Measurements from ENCODE around the gene PLCB3.

PLCB3 gene

DNA sequence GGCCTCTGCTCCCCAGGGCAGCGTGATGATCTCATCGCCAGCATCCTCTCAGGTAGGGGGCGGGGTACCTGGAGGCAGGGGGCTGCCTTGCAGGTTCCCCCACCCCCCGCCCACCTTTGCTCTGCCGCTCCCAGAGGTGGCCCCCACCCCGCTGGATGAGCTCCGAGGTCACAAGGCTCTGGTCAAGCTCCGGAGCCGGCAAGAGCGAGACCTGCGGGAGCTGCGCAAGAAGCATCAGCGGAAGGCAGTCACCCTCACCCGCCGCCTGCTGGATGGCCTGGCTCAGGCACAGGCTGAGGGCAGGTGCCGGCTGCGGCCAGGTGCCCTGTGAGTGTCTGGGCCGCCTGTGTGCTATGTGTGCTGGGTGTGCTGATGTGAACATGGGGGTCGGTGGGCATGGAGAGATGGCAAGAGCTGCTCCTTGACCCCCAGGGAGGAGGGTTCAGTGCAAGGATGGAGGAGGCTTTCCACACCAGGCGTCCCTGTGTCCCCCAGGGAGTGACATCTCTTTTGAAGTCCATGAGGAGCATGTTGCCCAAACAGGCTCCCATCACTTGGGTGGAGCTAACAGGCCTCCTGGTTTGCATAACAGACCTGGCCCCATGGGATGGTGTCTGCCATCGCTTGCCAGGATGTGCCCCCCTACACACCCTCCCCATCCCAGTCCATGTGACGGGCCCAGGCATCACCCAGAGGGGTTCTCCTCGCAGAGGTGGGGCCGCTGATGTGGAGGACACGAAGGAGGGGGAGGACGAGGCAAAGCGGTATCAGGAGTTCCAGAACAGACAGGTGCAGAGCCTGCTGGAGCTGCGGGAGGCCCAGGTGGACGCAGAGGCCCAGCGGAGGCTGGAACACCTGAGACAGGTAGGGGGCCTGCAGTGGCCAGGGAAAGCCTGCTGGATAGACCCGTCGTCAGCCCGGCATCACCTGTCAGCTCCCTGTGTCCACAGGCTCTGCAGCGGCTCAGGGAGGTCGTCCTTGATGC lies 14.1 kb downstream of the PLCB3 start:
- no peak for DNase-seq (ENCODE audit: low spot score)

DNA sequence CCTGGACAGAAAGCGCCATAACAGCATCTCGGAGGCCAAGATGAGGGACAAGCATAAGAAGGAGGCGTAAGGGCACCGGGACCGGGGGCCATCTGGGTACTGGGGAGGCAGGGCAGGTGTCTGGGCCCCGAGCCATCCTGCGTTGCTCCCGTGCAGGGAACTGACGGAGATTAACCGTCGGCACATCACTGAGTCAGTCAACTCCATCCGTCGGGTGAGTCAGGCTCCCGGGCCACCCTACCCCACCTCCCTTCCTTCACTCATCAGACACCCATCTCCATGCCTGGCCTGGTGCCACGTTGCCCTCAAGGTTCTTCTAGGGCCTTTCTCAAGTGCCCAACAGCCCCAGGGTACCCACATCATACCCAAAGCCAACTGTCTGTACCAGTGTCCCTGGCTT lies 15.0 kb downstream of the PLCB3 start:
- DNase-seq (ENCODE audit: low spot score) = no peak

DNA sequence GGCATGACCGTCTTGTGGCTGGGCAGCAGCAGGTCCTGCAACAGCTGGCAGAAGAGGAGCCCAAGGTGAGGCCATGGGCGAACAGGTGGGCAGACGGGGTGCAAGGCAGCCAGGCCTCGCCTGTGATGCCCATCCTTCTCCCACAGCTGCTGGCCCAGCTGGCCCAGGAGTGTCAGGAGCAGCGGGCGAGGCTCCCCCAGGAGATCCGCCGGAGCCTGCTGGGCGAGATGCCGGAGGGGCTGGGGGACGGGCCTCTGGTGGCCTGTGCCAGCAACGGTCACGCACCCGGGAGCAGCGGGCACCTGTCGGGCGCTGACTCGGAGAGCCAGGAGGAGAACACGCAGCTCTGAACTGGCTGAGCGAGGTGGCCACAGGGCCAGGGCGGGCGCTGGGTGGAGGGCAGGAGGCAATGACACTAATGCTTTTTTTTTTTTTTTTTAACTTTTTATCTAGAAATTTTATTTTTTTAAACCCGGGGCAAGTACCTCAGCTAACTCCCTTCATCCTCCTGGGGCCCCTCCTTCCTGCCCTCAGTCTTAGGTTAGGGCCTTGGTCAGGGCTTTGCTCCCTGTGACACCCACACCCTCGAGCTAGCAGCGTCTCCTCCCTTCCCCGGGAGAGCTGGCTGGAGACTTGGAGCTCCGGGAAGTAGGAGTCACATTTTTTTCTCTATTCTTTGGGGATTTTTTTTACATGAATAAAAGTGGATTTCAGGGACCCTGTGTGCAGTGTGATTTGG lies 16.0 kb downstream of the PLCB3 start:
- no peak for DNase-seq (ENCODE audit: low spot score)

DNA sequence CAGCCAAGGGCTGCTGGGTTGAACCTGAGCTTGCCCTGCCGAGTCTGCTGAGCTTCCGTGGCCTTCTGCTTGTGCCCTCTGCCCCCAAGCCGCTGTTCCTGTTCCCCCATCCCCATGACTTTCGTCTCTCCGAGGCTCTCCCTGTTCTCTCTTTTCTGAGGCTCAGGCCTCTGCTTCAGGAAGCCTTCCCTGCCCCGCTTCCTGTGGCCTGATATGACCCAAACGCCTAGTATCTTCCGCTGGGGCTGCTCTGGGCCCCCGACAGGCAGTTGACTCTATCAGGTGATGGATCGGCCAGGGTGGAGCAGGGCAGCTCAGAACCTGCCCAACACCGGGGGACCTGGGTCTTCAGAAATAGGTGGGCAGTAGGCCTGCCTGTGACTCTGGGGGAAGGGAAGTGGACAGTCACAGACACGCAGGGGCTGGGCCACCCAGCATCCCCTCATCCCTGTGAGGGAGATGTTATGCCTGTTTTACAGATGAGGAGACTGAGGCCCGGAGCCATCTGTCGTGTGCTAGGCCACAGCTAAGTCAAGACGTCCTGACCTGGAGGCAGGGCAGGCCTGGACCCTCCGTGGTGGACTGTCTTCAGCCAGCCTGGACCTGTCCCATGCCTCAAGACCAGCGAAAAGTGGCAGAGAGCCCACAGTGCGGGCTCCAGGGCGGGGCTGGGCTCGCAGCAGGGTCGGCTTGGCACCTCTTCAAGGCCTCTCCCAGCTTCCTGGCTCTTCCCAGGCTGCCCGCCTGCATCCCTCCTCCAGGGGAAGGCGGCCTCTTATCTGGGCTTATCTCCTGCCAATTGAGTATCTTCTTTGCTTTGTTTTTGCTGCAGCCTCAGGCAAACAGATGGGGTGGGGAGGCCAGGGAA lies 16.9 kb downstream of the PLCB3 start:
- DNase-seq (ENCODE audit: low spot score) = peak; percentile 63

DNA sequence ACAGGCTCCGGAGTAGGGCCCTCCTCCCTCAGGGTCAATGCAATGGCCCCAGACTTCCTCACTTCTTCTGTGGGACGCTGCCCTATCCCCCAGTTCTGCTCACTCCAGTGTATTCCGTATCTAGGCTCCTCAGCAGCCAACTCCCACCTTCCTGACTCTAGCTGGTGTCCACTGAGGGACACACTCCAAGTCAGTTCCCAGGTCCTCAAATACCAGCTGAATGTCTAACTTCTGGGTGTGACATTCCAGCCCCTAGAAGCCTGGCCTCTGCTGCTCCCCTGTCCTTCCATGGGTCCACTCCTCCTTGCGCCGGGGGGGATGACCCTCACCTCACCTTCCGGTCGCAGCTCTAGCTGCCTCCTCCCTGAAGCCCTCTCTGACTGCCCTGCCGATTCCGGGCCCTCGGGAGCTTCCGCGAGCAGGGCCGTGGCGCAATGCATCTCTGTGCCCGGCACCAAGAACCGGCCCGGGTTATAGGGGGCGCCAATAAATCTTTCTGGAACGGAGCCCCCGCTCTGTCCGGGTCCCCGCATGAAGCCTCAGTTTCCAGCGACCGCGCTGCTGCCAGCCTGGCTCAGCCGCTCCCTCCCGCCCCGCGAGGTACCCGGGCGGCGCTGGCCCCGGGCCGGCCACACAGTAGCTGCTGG lies 17.7 kb downstream of the PLCB3 start:
- peak; percentile 46 for DNase-seq (ENCODE audit: low spot score)

DNA sequence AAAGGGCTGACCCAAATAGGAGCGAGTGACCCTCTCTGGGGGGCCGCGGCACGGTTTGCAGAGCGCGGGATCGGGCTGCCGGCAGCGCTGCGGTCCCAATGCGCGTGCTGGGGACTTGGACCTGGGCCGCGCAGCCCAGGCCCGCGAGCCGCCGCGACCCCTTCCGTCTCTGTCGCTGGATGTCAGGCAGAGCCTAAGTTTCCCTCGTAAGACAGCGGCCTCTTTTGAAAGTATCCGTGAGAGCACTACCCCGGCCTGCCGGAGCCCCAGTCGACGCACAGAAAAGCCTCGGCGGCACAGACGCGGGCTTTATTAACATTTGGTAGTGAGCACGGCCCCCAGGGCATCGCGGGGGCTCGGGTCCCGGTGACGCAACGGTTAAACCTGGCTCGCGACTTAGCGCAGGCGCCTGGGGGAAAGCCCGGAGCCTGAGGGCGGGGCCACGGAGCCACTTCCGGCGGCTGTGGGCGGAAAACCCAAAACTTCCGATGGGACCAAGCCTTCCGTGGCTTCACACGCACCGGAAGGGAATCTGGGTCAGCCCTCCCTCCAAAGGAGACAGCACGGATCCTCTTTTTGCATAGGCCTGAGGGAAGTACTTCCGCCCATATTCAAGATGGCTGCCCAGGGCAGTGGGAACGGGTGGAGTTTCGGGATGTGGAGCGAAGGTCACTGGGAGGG lies 18.4 kb downstream of the PLCB3 start:
- peak; percentile 100 for DNase-seq (ENCODE audit: low spot score)

DNA sequence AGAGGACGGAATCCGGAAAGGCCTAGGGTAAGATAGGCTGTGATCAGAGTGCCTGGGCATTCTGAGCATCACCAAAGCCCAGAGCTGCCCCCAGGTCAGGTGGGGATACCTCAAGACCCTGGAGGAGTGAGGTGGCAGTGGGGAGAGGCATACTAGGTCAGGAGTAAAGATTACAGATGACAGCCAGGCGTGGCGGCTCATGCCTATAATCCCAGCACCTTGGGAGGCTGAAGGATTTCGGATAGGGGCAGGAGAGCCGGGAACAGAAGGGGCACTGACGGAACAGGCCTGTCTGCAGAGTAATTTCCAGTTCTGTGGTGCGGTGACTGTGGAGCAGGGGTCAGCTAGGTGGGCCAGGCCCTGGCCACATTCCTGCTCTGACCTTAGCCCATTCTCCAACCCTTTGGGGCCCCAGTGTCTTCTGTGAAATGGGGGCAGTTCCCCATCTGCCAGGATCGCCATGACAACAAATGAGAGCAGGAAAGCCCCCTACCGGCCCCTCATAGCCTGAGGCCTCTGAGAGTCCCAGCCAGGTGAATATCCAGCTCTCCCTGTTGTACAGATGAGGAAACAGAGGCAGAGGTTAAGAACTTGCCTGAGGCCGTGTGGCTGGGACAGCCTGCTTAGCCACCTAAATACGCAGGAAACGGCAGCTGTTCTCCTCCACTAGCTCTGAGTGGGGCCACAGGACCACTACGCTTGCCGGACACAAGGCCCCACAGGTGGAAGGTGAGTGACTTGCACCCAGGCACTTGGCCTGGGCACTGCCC lies 23.9 kb downstream of the PLCB3 start:
- DNase-seq (ENCODE audit: low spot score) = no peak

DNA sequence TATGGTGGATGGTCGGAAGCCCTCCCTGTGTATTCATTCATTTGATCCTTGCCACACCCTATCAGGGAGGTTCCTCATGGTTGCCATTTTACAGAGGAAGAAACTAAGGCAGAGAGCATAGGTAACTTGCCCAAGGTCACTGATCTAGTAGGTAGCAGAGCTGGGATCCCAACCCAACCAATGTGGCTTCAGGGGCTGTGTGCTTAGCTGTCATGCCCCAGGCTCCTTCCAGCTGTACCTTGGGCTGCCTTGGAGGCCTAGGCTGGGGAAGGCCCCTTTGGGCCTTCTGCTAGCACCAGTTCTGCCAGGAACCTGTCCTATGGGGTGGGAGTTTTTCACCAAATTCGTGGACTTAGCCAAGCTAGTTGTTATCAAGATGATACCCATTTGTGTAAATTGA lies 24.5 kb downstream of the PLCB3 start:
- DNase-seq (ENCODE audit: low spot score) = no peak

DNA sequence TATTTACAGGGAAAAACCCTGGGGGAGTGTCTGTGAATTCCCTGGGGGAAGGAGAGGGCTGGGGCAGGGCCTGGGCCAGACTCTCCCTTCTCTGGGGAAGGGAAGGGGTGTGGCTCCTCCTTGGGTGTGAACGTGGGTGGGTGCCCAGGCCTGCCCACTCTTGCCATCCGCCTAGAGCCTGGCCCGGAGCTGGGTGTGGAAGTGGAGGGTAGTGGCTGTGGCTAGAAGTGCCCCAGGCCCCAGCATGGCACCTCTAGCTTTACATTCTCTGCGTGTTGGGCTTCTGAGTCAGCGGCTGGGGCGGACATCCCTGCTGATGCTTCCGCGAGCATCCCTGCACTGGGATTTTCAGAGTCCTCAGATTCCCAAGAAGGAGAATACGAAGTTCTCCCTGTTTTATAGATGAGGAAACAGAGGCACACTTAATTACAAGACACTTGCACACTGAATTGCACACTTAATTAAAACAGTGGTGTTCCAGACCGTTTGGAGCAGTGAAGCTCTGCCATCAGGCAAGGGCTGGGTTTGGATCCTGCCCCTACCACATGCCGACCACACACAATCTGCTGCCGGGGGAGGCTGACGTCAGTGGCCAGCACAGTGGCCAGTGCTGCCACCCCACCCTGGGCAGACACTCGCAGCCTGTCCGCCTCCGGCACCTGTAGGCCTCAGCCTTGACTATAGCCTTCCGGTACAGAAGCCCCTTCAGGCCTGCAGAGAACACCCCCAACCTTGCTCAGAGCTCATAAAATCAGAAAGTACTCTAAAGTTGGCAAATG lies 25.5 kb downstream of the PLCB3 start:
- DNase-seq (ENCODE audit: low spot score) = no peak

DNA sequence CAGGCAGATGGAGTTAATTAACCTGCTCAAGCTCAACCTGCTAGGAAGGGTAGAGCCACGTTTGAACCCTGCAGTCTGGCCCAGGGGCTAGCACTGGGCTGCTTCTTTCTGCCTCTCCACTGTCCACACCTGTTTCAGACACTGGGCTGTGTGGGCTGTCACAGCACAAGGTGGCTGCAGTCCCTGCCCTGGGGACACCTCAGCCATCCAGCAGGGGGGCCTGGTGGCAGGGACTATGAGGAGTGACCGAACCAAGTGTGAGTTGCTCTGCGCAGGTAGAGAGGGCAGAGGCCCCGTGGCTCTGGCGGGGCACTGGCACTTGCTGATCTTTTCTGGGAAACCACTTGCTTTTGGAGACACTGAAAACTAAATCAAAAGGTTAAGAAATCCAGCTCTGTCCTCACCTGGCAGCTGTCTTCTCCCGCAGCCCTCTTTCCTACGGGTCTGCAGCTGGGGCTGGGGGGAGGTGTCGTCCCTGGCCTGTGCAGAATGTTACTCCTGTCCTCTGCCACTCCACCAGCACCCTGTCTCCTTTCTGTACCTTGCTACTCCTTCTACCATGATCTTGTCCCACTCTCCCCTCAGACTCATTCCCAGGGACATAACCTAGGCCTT lies 27.4 kb downstream of the PLCB3 start:
- DNase-seq (ENCODE audit: low spot score) = no peak

DNA sequence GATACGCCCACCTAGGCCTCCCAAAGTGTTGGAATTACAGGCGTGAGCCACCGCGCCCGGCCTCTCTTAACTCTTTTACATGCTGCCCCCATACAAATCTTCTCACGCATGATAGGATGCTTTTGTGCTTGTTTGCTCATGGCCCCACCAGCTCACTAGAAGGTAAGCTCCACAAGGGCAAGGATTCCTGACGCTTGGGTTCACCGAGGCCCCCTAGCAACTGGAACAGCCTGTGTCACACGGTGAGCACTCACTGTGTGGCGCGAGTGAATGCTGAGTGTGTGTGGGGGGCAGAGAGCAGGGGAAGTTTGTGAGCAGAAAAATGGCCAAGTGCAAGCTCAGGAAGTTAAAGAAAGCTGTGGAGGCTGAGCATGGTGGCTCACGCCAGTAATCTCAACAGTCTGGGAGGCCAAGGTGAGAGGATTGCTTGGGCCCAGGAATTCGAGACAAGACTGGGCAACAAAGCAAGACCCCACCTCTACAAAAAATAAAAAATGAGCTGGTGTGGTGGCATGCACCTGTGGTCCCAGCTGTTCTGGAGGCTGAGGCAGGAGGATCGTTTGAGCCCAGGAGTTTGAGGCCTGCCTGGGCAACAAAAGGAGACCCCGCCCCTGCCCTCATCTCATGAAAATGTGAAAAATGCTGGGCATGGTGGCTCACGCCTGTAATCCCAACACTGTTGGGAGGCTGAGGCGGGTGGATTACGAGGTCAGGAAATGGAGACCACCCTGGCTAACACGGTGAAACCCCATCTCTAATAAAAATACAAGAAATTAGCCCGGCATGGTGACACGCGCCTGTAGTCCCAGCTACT lies 30.8 kb downstream of the PLCB3 start:
- no peak for DNase-seq (ENCODE audit: low spot score)

DNA sequence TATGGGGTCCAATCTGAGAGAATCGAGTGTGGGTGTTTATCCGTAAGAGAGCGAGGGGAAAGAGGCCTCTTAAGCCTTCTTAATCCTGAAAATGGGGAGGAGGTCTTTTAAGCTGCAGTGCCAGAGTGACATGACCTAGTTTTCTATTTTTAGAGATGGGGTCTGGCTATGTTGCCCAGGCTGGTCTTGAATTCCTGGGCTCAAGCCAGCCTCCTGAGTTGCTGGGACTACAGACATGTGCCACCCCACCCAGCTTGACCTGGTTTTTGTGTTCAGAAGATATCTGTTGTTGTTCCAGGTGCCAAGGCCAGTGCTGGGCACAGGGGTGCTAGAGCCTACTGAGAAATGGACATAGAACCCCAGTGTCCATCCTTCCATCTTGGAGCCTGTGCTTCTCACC lies 31.8 kb downstream of the PLCB3 start:
- no peak for DNase-seq (ENCODE audit: low spot score)

DNA sequence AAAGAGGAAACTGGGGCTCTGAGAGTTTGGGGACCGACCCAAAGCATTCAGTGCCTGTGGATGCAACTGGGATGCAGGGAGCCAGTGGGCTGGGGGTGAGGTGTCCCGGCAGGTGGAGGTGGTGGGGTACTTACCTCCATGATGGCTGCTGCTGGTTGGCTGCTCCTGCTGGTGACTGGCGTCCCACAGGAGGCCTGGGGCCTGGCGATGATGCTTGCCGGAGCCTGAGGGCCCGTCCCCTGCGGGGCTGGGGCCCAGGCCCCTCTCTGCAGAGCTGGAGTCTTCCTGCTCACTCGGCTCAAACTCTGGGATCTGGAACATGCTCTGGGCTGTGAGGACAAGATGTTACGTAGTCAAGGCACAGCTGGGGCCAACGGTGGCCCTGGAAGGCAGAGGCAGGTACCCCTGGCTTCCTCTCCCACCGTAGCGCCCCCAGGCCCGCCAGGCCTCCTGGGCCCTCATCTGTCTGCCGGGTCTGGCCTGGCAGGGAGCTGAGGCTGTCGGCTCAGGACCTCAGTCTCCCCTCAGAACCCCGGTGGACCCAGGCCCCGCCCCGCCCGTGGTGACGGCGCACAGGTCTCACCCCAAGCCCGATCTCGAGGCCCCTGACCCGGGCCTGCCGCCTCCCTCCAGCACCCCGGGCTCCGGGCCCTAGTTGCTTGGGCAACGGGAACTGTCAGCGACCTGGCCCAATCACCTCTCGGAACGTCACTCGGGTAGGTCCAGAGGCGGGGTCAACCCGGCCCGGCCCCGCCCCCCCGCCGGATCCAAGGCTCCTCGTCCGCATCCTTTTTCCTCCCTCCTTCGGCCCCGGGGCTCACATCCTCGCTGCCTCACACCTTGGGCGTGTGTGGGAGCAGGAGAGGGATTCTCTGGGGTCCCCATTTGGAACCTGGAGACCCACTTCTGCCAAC lies 33.0 kb downstream of the PLCB3 start, which contains the start of gene BAD:
Gene BAD (minus strand): TSS at position 618 of the 914 bp plus-strand sequence. CDS start 297 bp downstream, at position 321.
- peak; percentile 92 for DNase-seq (ENCODE audit: low spot score)

DNA sequence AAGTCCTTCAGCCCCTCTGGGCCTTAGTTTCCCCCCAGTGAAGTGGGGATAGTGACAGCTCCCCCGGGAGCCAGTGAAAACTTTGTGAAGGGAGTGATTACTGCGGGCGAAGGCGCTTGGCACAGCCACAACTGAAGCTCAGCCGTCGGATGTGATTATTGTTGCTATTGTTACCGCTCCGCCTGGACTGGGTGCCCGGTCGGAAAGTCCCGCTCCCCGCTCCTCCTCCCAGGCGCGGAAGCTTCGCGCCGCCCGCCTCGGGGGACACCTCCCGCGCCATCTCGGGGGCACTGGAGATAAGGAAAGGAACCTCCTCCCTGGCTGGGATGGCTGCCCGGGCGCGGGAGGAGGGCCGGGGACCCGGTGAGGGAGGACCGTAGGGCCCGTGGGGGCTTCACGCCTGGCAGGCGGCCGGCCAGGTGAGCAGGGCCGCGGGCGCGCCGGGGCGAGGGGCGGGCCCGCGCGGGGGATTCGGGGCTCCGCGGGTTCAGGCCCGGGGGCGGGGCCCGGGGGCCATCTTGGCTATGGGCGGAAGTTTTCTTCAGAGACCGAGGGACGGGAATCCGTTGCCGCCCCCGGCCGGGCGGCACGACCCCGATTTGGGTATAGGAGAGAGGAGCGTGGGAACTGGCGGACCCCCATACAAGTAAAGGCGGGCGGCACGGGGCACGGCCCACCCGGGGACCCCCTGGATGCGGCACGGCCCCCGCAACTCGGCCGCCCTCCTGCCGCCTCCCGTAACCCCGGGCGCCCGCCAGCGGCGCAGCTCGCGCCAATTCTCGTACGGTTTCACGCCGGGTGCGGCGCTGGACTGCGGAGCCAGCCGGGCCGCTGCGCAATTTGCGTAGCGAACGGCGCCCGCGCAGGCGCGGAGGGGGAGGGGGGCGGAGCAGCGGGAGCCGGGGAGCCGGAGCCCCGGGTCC lies 33.9 kb downstream of the PLCB3 start, which contains the start of gene GPR137:
Gene GPR137 (plus strand): TSS at position 887 of the 923 bp plus-strand sequence. CDS start 677 bp downstream, outside the sequence.
- peak; percentile 76 for DNase-seq (ENCODE audit: low spot score)
